K562 (cell line): ENCODE results near the gene DCTD. TPM values are rescaled to one million over a fixed set of nuclear protein-coding genes. Genes with fewer than 3 reads are reported as not detected.

ENCODE experiments used
- ATAC-seq: fragments of 200-7000 bp; cut with Tn5 transposase; 3 replicates; pipeline ENCODE4 v1.9.1; 2020; ENCODE audit warnings: moderate library complexity
- BruUV-seq: library from RNA; stranded (reverse); fragments of 400-500 nt; replicated peaks from 2 replicates; lab custom pipeline; 2021; lab: Mats Ljungman, UMichigan
- CTCF ChIA-PET: fragments of 300-600 bp; formaldehyde crosslinking; extraction: SDS; loops from one replicate; lab custom pipeline; 2021; ENCODE audit warnings: low intra/inter-chr PET ratio; lab: Yijun Ruan, JAX
- POLR2A ChIA-PET: fragments of 300-600, 350-650 bp; sonication (Branson Sonifier 250); formaldehyde crosslinking; extraction: SDS; loops from one replicate; lab custom pipeline; 2021; ENCODE audit warnings: antibody characterized with exemption, inconsistent platforms; lab: Yijun Ruan, JAX
- DNase-seq, 4 experiments: peaks; one replicate each; pipeline versions ENCODE4 v3.0.0 to v3.0.0-alpha.2; 2011 to 2018; ENCODE audit warnings: low spot score in 3 of 4, mixed read lengths in 3 of 4; ENCODE audit errors: extremely low read depth in 1 of 4
- FAIRE-seq: peaks from 2 replicates; lab custom pipeline; 2011; peaks lifted over from hg19 to GRCh38; lab: Jason Lieb, UNC
- H2AFZ ChIP-seq: 2 replicates; pipeline ENCODE4 v1.6.0; 2011; ENCODE audit warnings: low read depth, low read length, control low read depth, inconsistent platforms
- H3K27ac ChIP-seq: fragments of 200-600 bp; 3 replicates; pipeline ENCODE4 v1.8.0; 2011; ENCODE audit warnings: low read depth, mild to moderate bottlenecking, control low read depth, inconsistent platforms, low read length, moderate library complexity, mixed read lengths; ENCODE audit errors: extremely low read depth
- H3K27me3 ChIP-seq, 2 experiments: fragments of 300-600 bp in 1 of 2; 2 replicates in 1 of 2; 3 replicates in 1 of 2; pipeline versions ENCODE4 v1.6.0 to v1.8.0; 2011; ENCODE audit warnings: inconsistent platforms in 2 of 2, low read length in 2 of 2, mild to moderate bottlenecking in 1 of 2, mixed read lengths in 1 of 2, moderate library complexity in 1 of 2; ENCODE audit not compliant: control insufficient read depth in 2 of 2, insufficient read depth in 2 of 2
- H3K36me3 ChIP-seq: fragments of 300-600 bp; 3 replicates; pipeline ENCODE4 v1.8.0; 2011; ENCODE audit warnings: mild to moderate bottlenecking, low read length, inconsistent platforms; ENCODE audit not compliant: control insufficient read depth, insufficient read depth
- H3K4me1 ChIP-seq, 2 experiments: fragments of 200-600 bp in 1 of 2; replicated peaks in 1 of 2; 2 replicates in 1 of 2; 3 replicates in 1 of 2; pipeline versions ENCODE4 v1.5.1 to v1.8.0; 2011; ENCODE audit warnings: inconsistent platforms in 2 of 2, low read length in 2 of 2, mild to moderate bottlenecking in 1 of 2, mixed read lengths in 1 of 2, moderate library complexity in 1 of 2; ENCODE audit not compliant: control insufficient read depth in 2 of 2, insufficient read depth in 2 of 2
- H3K4me2 ChIP-seq: 2 replicates; pipeline ENCODE4 v1.6.1; 2011; ENCODE audit warnings: low read length, control low read depth, inconsistent platforms, mixed read lengths; ENCODE audit not compliant: insufficient read depth
- H3K4me3 ChIP-seq: fragments of 200-600 bp; sonication (generic), shearing (Covaris generic); 2 replicates; pipeline ENCODE4 v1.5.1; 2016; ENCODE audit warnings: control low read depth, inconsistent platforms
- H3K79me2 ChIP-seq: fragments of 200-600 bp; 3 replicates; pipeline ENCODE4 v1.8.0; 2011; ENCODE audit warnings: low read length, inconsistent platforms; ENCODE audit not compliant: control insufficient read depth, insufficient read depth
- H3K9ac ChIP-seq, 2 experiments: 2 replicates each; pipeline versions ENCODE4 v1.6.0 to v1.6.1; 2011; ENCODE audit warnings: low read depth in 2 of 2, low read length in 2 of 2, control low read depth in 1 of 2, inconsistent platforms in 1 of 2, mild to moderate bottlenecking in 1 of 2, mixed read lengths in 1 of 2; ENCODE audit not compliant: insufficient read depth in 1 of 2
- H3K9me1 ChIP-seq: one replicate; pipeline ENCODE4 v1.6.0; 2011; ENCODE audit warnings: inconsistent platforms, mild to moderate bottlenecking, low read length, moderate library complexity; ENCODE audit not compliant: control insufficient read depth, insufficient read depth
- H3K9me3 ChIP-seq: replicated peaks from 2 replicates; pipeline ENCODE4 v1.5.1; 2011; ENCODE audit warnings: low read depth, low read length, inconsistent platforms; ENCODE audit not compliant: control insufficient read depth, insufficient read depth
- H4K20me1 ChIP-seq: replicated peaks from 2 replicates; pipeline ENCODE4 v1.6.1; 2011; ENCODE audit warnings: low read length, inconsistent platforms, mixed read lengths; ENCODE audit not compliant: control insufficient read depth, insufficient read depth
- CGGBP1 ChIP-seq: fragments of 250-450 bp; sonication (Bioruptor Pico); IDR thresholded peaks from 2 replicates; pipeline ENCODE4 v1.9.0; 2021; ENCODE audit warnings: mild to moderate bottlenecking
- CHD1 ChIP-seq: fragments of 200-600 bp; sonication (generic); IDR thresholded peaks from one replicate; pipeline ENCODE4 v1.6.1; 2012; ENCODE audit warnings: mild to moderate bottlenecking, moderate library complexity, low read length, inconsistent platforms
- COPS2 ChIP-seq: fragments of 450-650 bp; conservative IDR thresholded peaks from 2 replicates; pipeline ENCODE4 v1.6.1; 2016; ENCODE audit warnings: mild to moderate bottlenecking, moderate library complexity
- FOXK1 ChIP-seq: sonication (generic); formaldehyde crosslinking; IDR thresholded peaks from 2 replicates; pipeline ENCODE4 v1.8.0; 2022; ENCODE audit warnings: missing genetic modification reagents, mild to moderate bottlenecking, borderline replicate concordance
- FOXP1 ChIP-seq: sonication (generic); formaldehyde crosslinking; IDR thresholded peaks from 2 replicates; pipeline ENCODE4 v1.8.0; 2022; ENCODE audit warnings: mild to moderate bottlenecking, missing genetic modification reagents
- HNRNPL ChIP-seq: fragments of 200-400 bp; formaldehyde crosslinking; IDR thresholded peaks from 2 replicates; pipeline ENCODE4 v1.6.1; 2017; ENCODE audit warnings: low read depth, mild to moderate bottlenecking, low read length
- MAZ ChIP-seq, 2 experiments: fragments of 450-650 bp in 1 of 2; sonication (generic) in 1 of 2; formaldehyde crosslinking; IDR thresholded peaks in 1 of 2; conservative IDR thresholded peaks in 1 of 2; 2 replicates each; pipeline versions ENCODE4 v1.4.0 to v1.5.0; 2020; ENCODE audit warnings: mild to moderate bottlenecking in 1 of 2, missing genetic modification reagents in 1 of 2
- RBFOX2 ChIP-seq: fragments of 200-400 bp; formaldehyde crosslinking; IDR thresholded peaks from 2 replicates; pipeline ENCODE4 v1.6.1; 2017; ENCODE audit warnings: low read depth, mild to moderate bottlenecking, low read length, moderate library complexity
- RBM25 ChIP-seq: fragments of 200-400 bp; formaldehyde crosslinking; IDR thresholded peaks from 2 replicates; pipeline ENCODE4 v1.6.1; 2018; ENCODE audit warnings: low read length, low read depth, moderate library complexity; ENCODE audit not compliant: severe bottlenecking
- SAP30 ChIP-seq: fragments of 200-600 bp; sonication (generic); IDR thresholded peaks from 2 replicates; pipeline ENCODE4 v1.6.1; 2012; ENCODE audit warnings: borderline replicate concordance, low read depth, mild to moderate bottlenecking, moderate library complexity, low read length, control low read depth, inconsistent platforms; ENCODE audit not compliant: insufficient read depth, poor library complexity, severe bottlenecking
- STAG1 ChIP-seq: sonication (generic); formaldehyde crosslinking; IDR thresholded peaks from 2 replicates; pipeline ENCODE4 v1.5.0; 2020; ENCODE audit warnings: missing genetic modification reagents, borderline replicate concordance
- TAL1 ChIP-seq: fragments of 450-650 bp; IDR thresholded peaks from 2 replicates; pipeline ENCODE4 v1.6.1; 2016; ENCODE audit warnings: mild to moderate bottlenecking
- ZHX1 ChIP-seq: fragments of 150-350 bp; conservative IDR thresholded peaks from 2 replicates; pipeline ENCODE4 v1.6.1; 2014; ENCODE audit warnings: low read length
- ZNF395 ChIP-seq: fragments of 200-800 bp; sonication (Bioruptor generic); IDR thresholded peaks from 2 replicates; pipeline ENCODE4 v1.6.1; 2017; ENCODE audit warnings: missing genetic modification characterization, missing compliant biosample characterization
- ZNF583 ChIP-seq: fragments of 250-450 bp; sonication (Bioruptor Pico); IDR thresholded peaks from 2 replicates; pipeline ENCODE4 v1.4.0; 2020
- ZNF76 ChIP-seq: fragments of 250-450 bp; sonication (Bioruptor Pico); IDR thresholded peaks from 2 replicates; pipeline ENCODE4 v1.4.0; 2020; ENCODE audit warnings: mild to moderate bottlenecking, moderate library complexity, borderline replicate concordance
- WGBS: fragments of 100-300 bp; shearing (Covaris generic); methylation state at CpG from one replicate; pipeline ENCODE4 v1.1.6; 2016; ENCODE audit warnings: low coverage, mixed read lengths; ENCODE audit not compliant: insufficient coverage; ENCODE audit errors: missing lambda C conversion rate; 5-methylcytosine and 5-hydroxymethylcytosine counted together
- in situ Hi-C: fragments of 300-500 bp; cut with MboI; formaldehyde crosslinking; loops from 4 replicates; pipeline ENCODE4 v1.15.0; 2018; ENCODE audit warnings: inconsistent platforms, mixed read lengths
- intact Hi-C: fragments of 100-400 bp; cut with micrococcal nuclease; formaldehyde crosslinking; loops from 2 replicates; pipeline ENCODE4 v1.14.2; 2022
- polyA plus RNA-seq, 8 experiments: library from polyadenylated mRNA; depleted of rRNA in 4 of 8; stranded (reverse) in 5 of 8; unstranded in 3 of 8; fragments of >200 nt; fragmentation: Nextera tagmentation in 2 of 8; fragmentation: Illumina TruSeq in 1 of 8; extraction: Ambion mirVana in 2 of 8; extraction: Trizol in 1 of 8; gene quantifications; 2 replicates each; pipeline versions ENCODE4 v1.2.1 to v1.2.3, GENCODE V29; 2011 to 2014; ENCODE audit warnings: inconsistent platforms in 1 of 8, missing spikeins in 1 of 8
- total RNA-seq, 7 experiments: library from RNA; depleted of rRNA in 6 of 7; stranded (reverse); fragments of >200 nt in 6 of 7; fragmentation: Illumina TruSeq in 2 of 7; extraction: Trizol in 2 of 7; gene quantifications; 2 replicates each; pipeline versions ENCODE4 v1.2.1 to v1.2.3, GENCODE V29; 2011 to 2021; ENCODE audit warnings: low replicate concordance in 1 of 7

DCTD gene
- total and polyA plus RNA-seq, 9 of the 15 experiments (the other 6 are each of a cell fraction or from before 2014, with no cell fraction given), result 38.7 to 114 (median 76.5) TPM

GRCh38 chr4:182886205-182886604 is 31.0 kb downstream of the DCTD start:
- no peak for DNase-seq
- H3K9me3 ChIP-seq, result peaks cover 9% of the 10 kb centered on the region
- ATAC-seq, result no peak
- WGBS, result 97% methylated on average over 6 of the region's 6 CpGs
- no peaks in the 10 kb centered on the region for H3K9me1 ChIP-seq
- 0 out of 5 replicates have a peak, but pooled peaks cover 0 to 3% of the 10 kb centered on the region in 2 experiments for H3K4me1 ChIP-seq
- H4K20me1 ChIP-seq, result no peaks in the 10 kb centered on the region
- FAIRE-seq, result no peak
- H3K79me2 ChIP-seq, result no peaks in the 10 kb centered on the region
- H3K4me3 ChIP-seq, result no peak overlapping the region
- peaks cover 60% of the 10 kb centered on the region for H3K36me3 ChIP-seq
- BruUV-seq, result no TSS peak
- CTCF ChIA-PET, result no interaction called here
- no peaks in the 10 kb centered on the region for H3K27me3 ChIP-seq
- no peak overlapping the region for H2AFZ ChIP-seq
- in situ Hi-C loops (no loop called here), intact Hi-C loops (no loop called here)
- POLR2A ChIA-PET, result no interaction called here
- H3K27ac ChIP-seq, result no peak overlapping the region
- TF ChIP-seq HNRNPL (no peak), MAZ (CRISPR knock-in tag; conservative IDR thresholded peaks at IDR 0.05 in 1 of 2, IDR thresholded peaks at IDR 0.05 in 1 of 2) (no peak), FOXP1 (CRISPR knock-in tag) (no peak), TAL1 (no peak), COPS2 (no peak), ZNF76 (no peak), ZHX1 (no peak), RBM25 (no peak), CGGBP1 (CRISPR knock-in tag) (no peak), RBFOX2 (no peak), CHD1 (no peak), ZNF395 (CRISPR knock-in tag) (no peak), ZNF583 (CRISPR knock-in tag) (no peak), SAP30 (no peak), FOXK1 (CRISPR knock-in tag) (no peak), STAG1 (CRISPR knock-in tag) (no peak)
- H3K4me2 ChIP-seq, result no peak overlapping the region
- no peak overlapping the region for H3K9ac ChIP-seq
